Esophagus squamous epithelium (tissue), 5 donors: ENCODE results near the gene CAMK1D. TPM values are rescaled to one million over a fixed set of nuclear protein-coding genes. Genes with fewer than 3 reads are reported as not detected.
A peak's percentile ranks its signal among the peaks of the same experiment; 100 is the strongest.

Experiments
- DNase-seq: peaks from one replicate; lab custom pipeline; 2025; lab: John Stamatoyannopoulos, UW
- H3K27ac ChIP-seq, 4 donors: fragments of 200-600 bp; sonication (generic); one replicate each; pipeline ENCODE4 v1.5.1; 2016 to 2019; ENCODE audit warnings: mild to moderate bottlenecking in 1 of 4
- H3K27me3 ChIP-seq, 4 donors: fragments of 200-600 bp; sonication (generic); 1 replicate in 3 of 4; 2 replicates in 1 of 4; pipeline versions ENCODE4 v1.5.1 to v1.6.0; 2017 to 2021; ENCODE audit warnings: antibody characterized with exemption in 1 of 4
- H3K36me3 ChIP-seq, 3 donors: fragments of 200-600 bp; sonication (generic); one replicate each; pipeline ENCODE4 v1.5.1; 2016 to 2019
- H3K4me1 ChIP-seq, 3 donors: fragments of 200-600 bp; sonication (generic); one replicate each; pipeline ENCODE4 v1.5.1; 2017 to 2019
- H3K4me3 ChIP-seq, 4 donors: fragments of 200-600 bp; sonication (generic); 1 replicate in 3 of 4; 2 replicates in 1 of 4; pipeline ENCODE4 v1.5.1; 2016 to 2019; ENCODE audit warnings: mild to moderate bottlenecking in 2 of 4, moderate library complexity in 1 of 4
- H3K9me3 ChIP-seq, 3 donors: fragments of 200-600 bp; sonication (generic); one replicate each; pipeline ENCODE4 v1.5.1; 2016 to 2019
- CTCF ChIP-seq, 6 experiments: fragments of 450-650 bp in 4 of 6; fragments of 200-600 bp in 2 of 6; sonication (generic) in 2 of 6; IDR thresholded peaks; one replicate each; pipeline ENCODE4 v1.5.1; 2016 to 2019; ENCODE audit warnings: antibody characterized with exemption in 6 of 6, mild to moderate bottlenecking in 4 of 6, moderate library complexity in 4 of 6
- POLR2A ChIP-seq, 4 donors: fragments of 450-650 bp; IDR thresholded peaks; one replicate each; pipeline ENCODE4 v1.6.1; 2017; ENCODE audit warnings: antibody characterized with exemption in 4 of 4, mild to moderate bottlenecking in 4 of 4, moderate library complexity in 3 of 4
- WGBS, 2 donors: methylation state at CpG; one replicate each; pipeline ENCODE4 v1.1.5; 2018; 5-methylcytosine and 5-hydroxymethylcytosine counted together
- intact Hi-C: fragments of 100-400 bp; cut with DNase I; formaldehyde crosslinking; loops from one replicate; pipeline ENCODE4 v1.15.0; 2022
- total RNA-seq, 4 donors: library from RNA; depleted of rRNA; stranded (reverse); fragments of >200 nt; gene quantifications; one replicate each; pipeline ENCODE4 v1.1.0, GENCODE V29; 2016
- donor health status: DM: yes; HTN: yes; CAD: no.

CAMK1D gene
- total RNA-seq, 4 donors from 2014 or later = 3.8 to 11.8 (median 9.9) TPM

- 64 to 74% methylated on average over 20 of the region's 20 CpGs for WGBS, 2 donors
- intact Hi-C loops = no loop called here
- no peaks in the 10 kb centered on the region for H3K27me3 ChIP-seq
These were observed 446.2 kb downstream of the CAMK1D start for GRCh38 chr10:12795315-12796110.

GRCh38 chr10:12796401-12797160 is 447.2 kb downstream of the CAMK1D start:
- peaks cover 0 to 15% (median 7%) of the 10 kb centered on the region in 3 donors for H3K4me1 ChIP-seq
- intact Hi-C loops = no loop called here
- no peaks in the 10 kb centered on the region for H3K27me3 ChIP-seq
- 80 to 87% methylated on average over 5 to 11 of the region's 13 CpGs for WGBS, 2 donors
- no peaks in the 10 kb centered on the region for H3K9me3 ChIP-seq
- H3K27ac ChIP-seq = peak overlapping the region in 3 of 4 donors; percentile 51 to 75 (median 70)
- no peak for TF ChIP-seq POLR2A (IDR thresholded peaks at IDR 0.05)
- TF ChIP-seq CTCF (IDR thresholded peaks at IDR 0.05) = no peak
- no peak for DNase-seq
- peaks cover 0 to 13% (median 0%) of the 10 kb centered on the region in 3 donors for H3K36me3 ChIP-seq
- H3K4me3 ChIP-seq = no peak overlapping the region

More at GRCh38 chr10:12795315-12796110, 446.2 kb downstream of the CAMK1D start:
- H3K27ac ChIP-seq = peak overlapping the region in 3 of 4 donors; percentile 51 to 75 (median 70)
- no peak overlapping the region for H3K4me3 ChIP-seq
- H3K4me1 ChIP-seq = peaks cover 0 to 15% (median 7%) of the 10 kb centered on the region in 3 donors
- H3K36me3 ChIP-seq = peaks cover 0 to 13% (median 0%) of the 10 kb centered on the region in 3 donors
- no peaks in the 10 kb centered on the region for H3K9me3 ChIP-seq
- no peak for DNase-seq
- TF ChIP-seq CTCF (IDR thresholded peaks at IDR 0.05) (no peak), POLR2A (IDR thresholded peaks at IDR 0.05) (no peak)

GRCh38 chr10:12797471-12798262 is 448.3 kb downstream of the CAMK1D start:
- no peak overlapping the region for H3K4me3 ChIP-seq
- H3K4me1 ChIP-seq = peaks cover 0 to 15% (median 7%) of the 10 kb centered on the region in 3 donors
- H3K27me3 ChIP-seq = no peaks in the 10 kb centered on the region
- DNase-seq = no peak
- no peak for TF ChIP-seq POLR2A (IDR thresholded peaks at IDR 0.05)
- TF ChIP-seq CTCF (IDR thresholded peaks at IDR 0.05) = no peak
- peak overlapping the region in 1 of 4 donors; percentile 70 for H3K27ac ChIP-seq
- peaks cover 0 to 2% (median 0%) of the 10 kb centered on the region in 3 donors for H3K36me3 ChIP-seq
- intact Hi-C loops = no loop called here
- no peaks in the 10 kb centered on the region for H3K9me3 ChIP-seq
- WGBS, 2 donors = 85 to 87% methylated on average over 9 to 11 of the region's 11 CpGs

GRCh38 chr10:12799144-12799543 is 449.8 kb downstream of the CAMK1D start:
- intact Hi-C loops = no loop called here
- TF ChIP-seq POLR2A (IDR thresholded peaks at IDR 0.05) = no peak
- TF ChIP-seq CTCF (IDR thresholded peaks at IDR 0.05) = no peak
- 89 to 92% methylated on average over 12 of the region's 12 CpGs for WGBS, 2 donors
- DNase-seq = no peak
- Histone ChIP-seq H3K4me1 (peaks cover 0 to 15% (median 7%) of the 10 kb centered on the region in 3 donors), H3K27me3 (no peaks in the 10 kb centered on the region), H3K9me3 (no peaks in the 10 kb centered on the region), H3K27ac (no peak overlapping the region), H3K4me3 (no peak overlapping the region), H3K36me3 (no peaks in the 10 kb centered on the region)
